Activated CD8-positive, alpha-beta memory T cell treated with anti-CD3 and anti-CD28 coated beads, Interleukin-2, amount 50 U/mL, for 24 hours (primary cell): Measurements from ENCODE around the gene VAMP5.
"Not testable (repeated sequence)": the region's sequence is repeated elsewhere in the genome, so short reads cannot be mapped to it uniquely, and the experiment has no call there.

Experiments used
- DNase-seq: peaks from one replicate; pipeline ENCODE4 v3.0.0-alpha.2; 2020; ENCODE audit errors: extremely low read depth

Gene VAMP5

GRCh38 chr2:85550486-85550885 is 33.7 kb upstream of the VAMP5 start:
- DNase-seq: no peak

- DNase-seq: peak; percentile 66
These were observed 32.2 kb upstream of the VAMP5 start for GRCh38 chr2:85551698-85552678.

- DNase-seq: no peak
These were observed 31.0 kb upstream of the VAMP5 start for GRCh38 chr2:85553184-85553583.

- no peak for DNase-seq
These were observed 29.1 kb upstream of the VAMP5 start for GRCh38 chr2:85554980-85555612.

- no peak for DNase-seq
These were observed 27.1 kb upstream of the VAMP5 start for GRCh38 chr2:85557130-85557529.

GRCh38 chr2:85558160-85558559 is 26.1 kb upstream of the VAMP5 start:
- DNase-seq: no peak

- not testable (repeated sequence) for DNase-seq
These were observed 23.9 kb upstream of the VAMP5 start for GRCh38 chr2:85560403-85560726.

- DNase-seq: no peak
These were observed 23.4 kb upstream of the VAMP5 start for GRCh38 chr2:85560812-85561279.

GRCh38 chr2:85561280-85562212 is 22.7 kb upstream of the VAMP5 start, which contains the start of gene GGCX:
Gene GGCX (minus strand): TSS chr2:85561493. CDS start chr2:85561428, 65 bp downstream.
- peak; percentile 88 for DNase-seq

GRCh38 chr2:85564144-85564563 is 20.1 kb upstream of the VAMP5 start:
- DNase-seq: no peak

GRCh38 chr2:85566265-85566664 is 18.0 kb upstream of the VAMP5 start:
- DNase-seq: no peak

- no peak for DNase-seq
These were observed 8.5 kb upstream of the VAMP5 start for GRCh38 chr2:85575739-85576138.

GRCh38 chr2:85577063-85577385 is 7.2 kb upstream of the VAMP5 start:
- DNase-seq: no peak

GRCh38 chr2:85577386-85578242 is 6.6 kb upstream of the VAMP5 start, which contains the start of gene VAMP8:
Gene VAMP8 (plus strand): TSS chr2:85577586. CDS start chr2:85577647, 61 bp downstream.
- DNase-seq: no peak

GRCh38 chr2:85578243-85579180 is 5.7 kb upstream of the VAMP5 start:
- DNase-seq: no peak

GRCh38 chr2:85579266-85579935 is 4.8 kb upstream of the VAMP5 start:
- DNase-seq: no peak

GRCh38 chr2:85580206-85580605 is 4.0 kb upstream of the VAMP5 start:
- DNase-seq: no peak

- no peak for DNase-seq
These were observed 1.7 kb upstream of the VAMP5 start for GRCh38 chr2:85582492-85582891.

GRCh38 chr2:85583667-85584353 is 421 bp upstream of the VAMP5 start:
- no peak for DNase-seq
